ENCODE results near the gene PKD1L1. TPM values are rescaled to one million over a fixed set of nuclear protein-coding genes. Genes with fewer than 3 reads are reported as not detected.

PKD1L1 gene
- total RNA-seq, 1 experiment from 2014 or later: 0.07 TPM

DNA sequence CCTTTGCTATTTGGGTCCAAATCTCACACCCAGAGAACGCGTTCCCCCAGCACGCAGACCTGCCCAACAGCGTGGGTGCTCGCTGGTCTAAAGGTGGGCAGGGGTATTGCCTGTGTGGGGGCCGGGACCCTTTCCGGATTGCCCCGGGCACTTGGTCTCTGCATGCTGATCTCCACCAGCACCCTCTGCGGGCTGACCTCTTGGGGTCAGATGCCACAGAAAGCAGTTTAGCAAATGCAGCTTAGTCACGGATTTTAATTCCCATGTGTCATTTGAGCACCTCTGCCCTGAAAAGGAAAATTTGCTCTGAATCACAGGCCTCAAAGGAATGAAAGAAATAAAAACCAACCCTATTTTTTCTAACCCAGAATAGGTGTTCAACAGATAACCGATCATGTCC, 46.7 kb downstream of the PKD1L1 start:
- ChIA-PET POLR2A (no interaction called here), CTCF (no interaction called here)
- H3K27ac Mint-ChIP-seq: no peak overlapping the region
- TF ChIP-seq PREB (CRISPR knock-in tag; IDR thresholded peaks at IDR 0.05; ENCODE audit: borderline replicate concordance): no peak
- peaks cover 42% of the 10 kb centered on the region for H3K4me1 Mint-ChIP-seq
- H3K27me3 Mint-ChIP-seq (ENCODE audit: low read depth): peaks cover 6% of the 10 kb centered on the region; the same call in 1 of the 2 replicates
- DNase-seq (ENCODE audit: low spot score) (no peak), ATAC-seq (no peak)
- H3K4me3 Mint-ChIP-seq: no peak overlapping the region
- no peaks in the 10 kb centered on the region for H3K9me3 Mint-ChIP-seq
- no peaks in the 10 kb centered on the region for H3K36me3 Mint-ChIP-seq

- no peak overlapping the region for H3K27ac Mint-ChIP-seq
- no peaks in the 10 kb centered on the region for H3K36me3 Mint-ChIP-seq
- H3K4me1 Mint-ChIP-seq: peaks cover 44% of the 10 kb centered on the region
- TF ChIP-seq, protein P1, sequence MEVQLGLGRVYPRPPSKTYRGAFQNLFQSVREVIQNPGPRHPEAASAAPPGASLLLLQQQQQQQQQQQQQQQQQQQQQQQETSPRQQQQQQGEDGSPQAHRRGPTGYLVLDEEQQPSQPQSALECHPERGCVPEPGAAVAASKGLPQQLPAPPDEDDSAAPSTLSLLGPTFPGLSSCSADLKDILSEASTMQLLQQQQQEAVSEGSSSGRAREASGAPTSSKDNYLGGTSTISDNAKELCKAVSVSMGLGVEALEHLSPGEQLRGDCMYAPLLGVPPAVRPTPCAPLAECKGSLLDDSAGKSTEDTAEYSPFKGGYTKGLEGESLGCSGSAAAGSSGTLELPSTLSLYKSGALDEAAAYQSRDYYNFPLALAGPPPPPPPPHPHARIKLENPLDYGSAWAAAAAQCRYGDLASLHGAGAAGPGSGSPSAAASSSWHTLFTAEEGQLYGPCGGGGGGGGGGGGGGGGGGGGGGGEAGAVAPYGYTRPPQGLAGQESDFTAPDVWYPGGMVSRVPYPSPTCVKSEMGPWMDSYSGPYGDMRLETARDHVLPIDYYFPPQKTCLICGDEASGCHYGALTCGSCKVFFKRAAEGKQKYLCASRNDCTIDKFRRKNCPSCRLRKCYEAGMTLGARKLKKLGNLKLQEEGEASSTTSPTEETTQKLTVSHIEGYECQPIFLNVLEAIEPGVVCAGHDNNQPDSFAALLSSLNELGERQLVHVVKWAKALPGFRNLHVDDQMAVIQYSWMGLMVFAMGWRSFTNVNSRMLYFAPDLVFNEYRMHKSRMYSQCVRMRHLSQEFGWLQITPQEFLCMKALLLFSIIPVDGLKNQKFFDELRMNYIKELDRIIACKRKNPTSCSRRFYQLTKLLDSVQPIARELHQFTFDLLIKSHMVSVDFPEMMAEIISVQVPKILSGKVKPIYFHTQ (CRISPR knock-in tag; IDR thresholded peaks at IDR 0.05): no peak
- TF ChIP-seq IRF2 (CRISPR knock-in tag; IDR thresholded peaks at IDR 0.05; ENCODE audit: borderline replicate concordance, low read depth) (no peak), USF2 (CRISPR knock-in tag; IDR thresholded peaks at IDR 0.05) (no peak), MYBL2 (CRISPR knock-in tag; IDR thresholded peaks at IDR 0.05) (no peak), CDX4 (CRISPR knock-in tag; IDR thresholded peaks at IDR 0.05; ENCODE audit: borderline replicate concordance) (no peak), MAX (CRISPR knock-in tag; IDR thresholded peaks at IDR 0.05) (no peak), GRHL2 (CRISPR knock-in tag; IDR thresholded peaks at IDR 0.05; ENCODE audit: insufficient replicate concordance, severe bottlenecking) (no peak), SMAD3 (CRISPR knock-in tag; IDR thresholded peaks at IDR 0.05; ENCODE audit: borderline replicate concordance) (no peak), NFATC4 (CRISPR knock-in tag; IDR thresholded peaks at IDR 0.05) (no peak), PRDM15 (CRISPR knock-in tag; IDR thresholded peaks at IDR 0.05) (no peak), HMGA2 (CRISPR knock-in tag; IDR thresholded peaks at IDR 0.05) (no peak), TP53 (CRISPR knock-in tag; IDR thresholded peaks at IDR 0.05) (no peak), JUN (CRISPR knock-in tag; IDR thresholded peaks at IDR 0.05) (no peak), EMX1 (CRISPR knock-in tag; IDR thresholded peaks at IDR 0.05) (no peak), CTCF (IDR thresholded peaks at IDR 0.05) (no peak), CREM (CRISPR knock-in tag; IDR thresholded peaks at IDR 0.05) (no peak)
- TF ChIP-seq, protein P2, sequence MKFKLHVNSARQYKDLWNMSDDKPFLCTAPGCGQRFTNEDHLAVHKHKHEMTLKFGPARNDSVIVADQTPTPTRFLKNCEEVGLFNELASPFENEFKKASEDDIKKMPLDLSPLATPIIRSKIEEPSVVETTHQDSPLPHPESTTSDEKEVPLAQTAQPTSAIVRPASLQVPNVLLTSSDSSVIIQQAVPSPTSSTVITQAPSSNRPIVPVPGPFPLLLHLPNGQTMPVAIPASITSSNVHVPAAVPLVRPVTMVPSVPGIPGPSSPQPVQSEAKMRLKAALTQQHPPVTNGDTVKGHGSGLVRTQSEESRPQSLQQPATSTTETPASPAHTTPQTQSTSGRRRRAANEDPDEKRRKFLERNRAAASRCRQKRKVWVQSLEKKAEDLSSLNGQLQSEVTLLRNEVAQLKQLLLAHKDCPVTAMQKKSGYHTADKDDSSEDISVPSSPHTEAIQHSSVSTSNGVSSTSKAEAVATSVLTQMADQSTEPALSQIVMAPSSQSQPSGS (CRISPR knock-in tag; IDR thresholded peaks at IDR 0.05; ENCODE audit: borderline replicate concordance, low read depth): no peak
- ChIA-PET POLR2A (no interaction called here), CTCF (interaction anchor here (1.4 to 2.5 kb wide), 2 partner anchors 40 to 47 kb away, joined by 9 to 17 read pairs; no protein-coding TSS in a partner anchor)
- DNase-seq (ENCODE audit: low spot score): no peak
- peaks cover 6% of the 10 kb centered on the region; the same call in 1 of the 2 replicates for H3K27me3 Mint-ChIP-seq (ENCODE audit: low read depth)
- no peaks in the 10 kb centered on the region for H3K9me3 Mint-ChIP-seq
- H3K4me3 Mint-ChIP-seq: no peak overlapping the region
- no peak for ATAC-seq
These were observed 50.4 kb downstream of the PKD1L1 start for GRCh38 chr7:47897831-47898230.
